Measurements from ENCODE around the gene IQGAP3. TPM values are rescaled to one million over a fixed set of nuclear protein-coding genes. Genes with fewer than 3 reads are reported as not detected.
A peak's percentile ranks its signal among the peaks of the same experiment; 100 is the strongest.

The IQGAP3 gene
- total and polyA plus RNA-seq, 12 donors: 0.07 to 3.8 (median 0.23) TPM

DNA sequence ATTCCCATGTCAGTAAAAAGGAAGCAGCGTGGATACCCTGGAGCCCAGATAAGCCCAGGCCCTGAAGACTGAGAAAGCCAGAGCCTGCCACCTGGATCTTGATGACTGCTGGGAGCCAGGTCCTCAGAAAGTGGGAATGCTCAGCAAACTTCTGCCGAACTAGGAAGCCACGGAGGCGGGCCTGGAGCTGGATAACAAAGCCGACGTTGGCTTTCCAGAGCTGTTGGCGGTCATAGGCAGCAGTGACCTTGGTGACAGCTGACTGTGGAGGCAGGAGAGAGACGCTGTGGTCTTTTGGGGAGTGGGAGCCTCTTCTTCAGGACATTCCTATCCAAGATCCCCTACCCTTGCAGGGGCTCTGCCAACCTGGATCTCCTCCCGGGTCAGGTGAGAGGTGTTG is 24.4 kb downstream of the IQGAP3 start:
- 78 to 79% methylated on average over 9 of the region's 9 CpGs for WGBS, 2 donors
- Histone ChIP-seq H3K36me3 (peaks cover 0 to 8% (median 0%) of the 10 kb centered on the region in 9 donors), H3K27me3 (no peaks in the 10 kb centered on the region), H3K9me3 (no peaks in the 10 kb centered on the region), H3K27ac (no peak overlapping the region), H3K4me1 (peaks cover 0 to 7% (median 0%) of the 10 kb centered on the region in 9 donors), H3K4me3 (no peak overlapping the region)
- DNase-seq: no peak
- TF ChIP-seq, protein P1, sequence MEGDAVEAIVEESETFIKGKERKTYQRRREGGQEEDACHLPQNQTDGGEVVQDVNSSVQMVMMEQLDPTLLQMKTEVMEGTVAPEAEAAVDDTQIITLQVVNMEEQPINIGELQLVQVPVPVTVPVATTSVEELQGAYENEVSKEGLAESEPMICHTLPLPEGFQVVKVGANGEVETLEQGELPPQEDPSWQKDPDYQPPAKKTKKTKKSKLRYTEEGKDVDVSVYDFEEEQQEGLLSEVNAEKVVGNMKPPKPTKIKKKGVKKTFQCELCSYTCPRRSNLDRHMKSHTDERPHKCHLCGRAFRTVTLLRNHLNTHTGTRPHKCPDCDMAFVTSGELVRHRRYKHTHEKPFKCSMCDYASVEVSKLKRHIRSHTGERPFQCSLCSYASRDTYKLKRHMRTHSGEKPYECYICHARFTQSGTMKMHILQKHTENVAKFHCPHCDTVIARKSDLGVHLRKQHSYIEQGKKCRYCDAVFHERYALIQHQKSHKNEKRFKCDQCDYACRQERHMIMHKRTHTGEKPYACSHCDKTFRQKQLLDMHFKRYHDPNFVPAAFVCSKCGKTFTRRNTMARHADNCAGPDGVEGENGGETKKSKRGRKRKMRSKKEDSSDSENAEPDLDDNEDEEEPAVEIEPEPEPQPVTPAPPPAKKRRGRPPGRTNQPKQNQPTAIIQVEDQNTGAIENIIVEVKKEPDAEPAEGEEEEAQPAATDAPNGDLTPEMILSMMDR (IDR thresholded peaks at IDR 0.05): no peak
- ATAC-seq: peak in 1 of 8 donors; percentile 15
- intact Hi-C loops (cut with DNase I): loop anchor here in 1 of 10 donors (10.0 kb wide), 1 partner anchor 163 kb away; no protein-coding TSS in a partner anchor

DNA sequence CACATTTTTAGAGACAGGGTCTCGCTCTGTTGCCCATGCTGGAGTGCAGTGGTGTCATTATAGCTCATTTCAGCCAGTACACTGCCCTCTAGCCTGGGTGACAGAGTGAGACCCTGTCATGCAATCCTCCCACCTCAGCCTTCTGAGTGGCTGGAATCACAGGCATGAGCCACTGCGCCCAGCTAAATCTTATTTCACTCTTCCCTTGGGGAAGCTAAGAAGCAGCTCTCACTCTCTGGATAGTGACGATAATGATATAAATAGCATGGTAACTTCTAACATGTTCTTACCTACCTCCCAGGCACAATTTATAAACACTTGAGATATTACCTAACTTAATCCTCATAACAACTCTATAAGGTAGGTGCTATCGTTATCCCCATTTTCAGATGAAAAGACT is 24.9 kb downstream of the IQGAP3 start:
- DNase-seq: no peak
- H3K27ac ChIP-seq: no peak overlapping the region
- no peak for ATAC-seq
- no peak overlapping the region for H3K4me3 ChIP-seq
- H3K4me1 ChIP-seq: peaks cover 0 to 7% (median 0%) of the 10 kb centered on the region in 9 donors
- H3K9me3 ChIP-seq: no peaks in the 10 kb centered on the region
- no peaks in the 10 kb centered on the region for H3K27me3 ChIP-seq
- H3K36me3 ChIP-seq: peaks cover 0 to 8% (median 0%) of the 10 kb centered on the region in 9 donors
- intact Hi-C loops (cut with DNase I): loop anchor here in 1 of 10 donors (10.0 kb wide), 1 partner anchor 163 kb away; no protein-coding TSS in a partner anchor
- WGBS, 2 donors: 92 to 93% methylated on average over 4 of the region's 4 CpGs
- TF ChIP-seq, protein P1 (IDR thresholded peaks at IDR 0.05): no peak

DNA sequence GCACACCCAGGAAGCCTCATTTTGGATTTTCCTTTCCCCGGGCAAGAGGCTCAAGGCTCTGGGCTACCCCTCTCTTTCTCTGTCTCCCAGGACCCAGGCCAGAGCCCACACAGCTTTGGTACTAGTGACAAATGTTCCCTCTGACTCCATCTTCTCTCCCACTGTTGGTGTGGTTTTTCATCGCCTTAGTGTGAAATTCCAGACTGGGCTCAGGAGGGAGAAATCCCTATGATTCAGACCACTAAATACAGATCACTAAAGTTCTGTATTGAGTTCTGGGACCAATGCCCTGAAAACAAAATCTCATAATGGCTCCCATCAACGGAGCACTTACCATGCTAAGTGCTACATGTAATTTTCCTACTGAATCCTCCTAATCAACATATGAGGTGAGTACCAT is 26.1 kb downstream of the IQGAP3 start:
- Histone ChIP-seq H3K4me3 (no peak overlapping the region), H3K27ac (no peak overlapping the region), H3K36me3 (peaks cover 0 to 4% (median 0%) of the 10 kb centered on the region in 9 donors), H3K9me3 (no peaks in the 10 kb centered on the region), H3K4me1 (peaks cover 0 to 7% (median 0%) of the 10 kb centered on the region in 9 donors), H3K27me3 (no peaks in the 10 kb centered on the region)
- DNase-seq (no peak), ATAC-seq (no peak)
- intact Hi-C loops (cut with DNase I): loop anchor here in 1 of 10 donors (10.0 kb wide), 1 partner anchor 161 kb away; no protein-coding TSS in a partner anchor
- TF ChIP-seq, protein P1 (IDR thresholded peaks at IDR 0.05): no peak
- WGBS, 2 donors: 79 to 95% methylated on average over 3 of the region's 3 CpGs

DNA sequence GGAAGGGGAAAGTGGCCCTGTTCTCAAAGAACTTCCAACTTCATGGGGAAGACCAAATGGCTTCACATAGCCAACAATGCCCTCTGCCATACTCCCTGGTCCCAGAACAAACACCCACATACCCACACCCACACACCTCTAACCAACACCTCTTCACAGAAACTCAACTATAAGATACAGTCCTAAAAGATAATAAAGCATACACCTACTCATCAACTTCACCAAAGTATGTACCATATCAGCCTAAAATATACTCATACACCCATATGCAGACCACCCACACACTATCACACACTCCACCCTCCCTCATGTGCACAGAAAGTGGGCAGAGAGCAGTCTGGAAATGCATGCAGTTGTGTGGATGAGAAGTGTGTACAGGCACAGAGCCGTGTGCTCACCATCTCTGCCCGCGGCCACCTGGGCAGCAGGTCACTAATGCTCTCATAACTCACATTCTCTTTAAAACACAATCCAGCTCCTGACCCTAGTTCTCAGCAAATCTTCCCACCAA is 27.7 kb downstream of the IQGAP3 start:
- 96 to 100% methylated on average over 3 of the region's 3 CpGs for WGBS, 2 donors
- no peak overlapping the region for H3K27ac ChIP-seq
- intact Hi-C loops (cut with DNase I): loop anchor here in 1 of 10 donors (10.0 kb wide), 1 partner anchor 160 kb away; no protein-coding TSS in a partner anchor
- TF ChIP-seq, protein P1 (IDR thresholded peaks at IDR 0.05): no peak
- no peak overlapping the region for H3K4me3 ChIP-seq
- peaks cover 0 to 3% (median 0%) of the 10 kb centered on the region in 9 donors for H3K4me1 ChIP-seq
- H3K27me3 ChIP-seq: no peaks in the 10 kb centered on the region
- no peaks in the 10 kb centered on the region for H3K9me3 ChIP-seq
- ATAC-seq: no peak
- peaks cover 0 to 9% (median 0%) of the 10 kb centered on the region in 9 donors for H3K36me3 ChIP-seq
- no peak for DNase-seq
